CD4-positive, alpha-beta T cell treated with Interleukin-15 for 4 hours (primary cell): ENCODE results near the gene ILDR1.
"Not testable (repeated sequence)": the region's sequence is repeated elsewhere in the genome, so short reads cannot be mapped to it uniquely, and the experiment has no call there.

Source experiments
- DNase-seq: peaks from one replicate; pipeline ENCODE4 v3.0.0-alpha.2; 2020; ENCODE audit warnings: low spot score

ILDR1 gene

DNA sequence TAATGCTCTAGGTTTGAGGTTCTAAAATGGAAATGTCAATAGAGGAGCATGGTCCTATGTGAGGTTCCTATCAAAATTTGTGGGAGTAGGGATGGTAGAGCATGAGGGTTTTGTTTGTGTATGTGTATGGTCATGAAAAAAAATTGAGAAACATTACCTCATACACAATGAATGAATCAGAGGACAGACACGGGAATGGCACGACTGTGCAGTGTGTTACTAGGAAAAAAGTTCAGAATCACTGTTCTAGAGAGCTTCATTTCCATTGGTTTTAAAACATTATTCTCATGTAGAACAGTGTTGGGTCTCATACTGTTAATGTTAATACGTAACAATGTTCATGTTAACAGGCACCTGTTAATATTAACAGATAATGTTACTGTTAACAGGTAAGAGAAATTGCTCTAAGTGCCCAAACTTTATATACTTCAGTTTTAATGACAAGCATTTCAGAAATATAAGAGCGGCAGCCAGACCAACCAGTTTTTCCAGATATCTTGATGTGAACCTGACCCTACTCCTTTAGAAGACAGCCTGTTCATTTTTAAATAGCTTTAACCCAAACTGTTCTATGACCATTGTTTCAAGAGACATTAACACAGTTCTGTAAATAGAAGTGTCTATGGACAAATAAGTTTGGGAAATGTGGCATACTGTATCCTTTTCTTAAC lies 79.8 kb downstream of the ILDR1 start:
- no peak for DNase-seq

DNA sequence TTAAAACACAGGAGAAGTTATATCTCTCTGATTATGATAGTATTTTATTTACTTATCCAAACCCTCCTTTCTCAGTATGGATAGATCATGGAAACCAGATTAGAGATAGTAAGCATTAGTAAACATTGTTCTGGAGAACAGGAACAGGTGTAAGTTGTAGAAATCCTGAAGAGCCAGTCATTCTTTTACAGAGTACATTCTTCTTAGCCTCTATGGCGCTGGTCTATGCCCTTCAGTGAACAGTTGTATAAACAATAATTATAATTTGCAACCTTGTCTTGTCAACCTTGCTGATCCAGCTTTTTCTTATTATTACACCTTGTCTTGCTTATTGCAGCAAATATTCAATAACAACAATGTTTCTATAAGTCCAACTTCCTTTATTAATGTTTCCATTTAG lies 80.5 kb downstream of the ILDR1 start:
- DNase-seq = no peak

- not testable (repeated sequence) for DNase-seq
These were observed 83.7 kb downstream of the ILDR1 start for GRCh38 chr3:121938141-121938855.
